ENCODE results near the gene KCNQ1.

Gene KCNQ1

GRCh38 chr11:2517386-2518064 is 72.7 kb downstream of the KCNQ1 start:
- H3K27me3 ChIP-seq (ENCODE audit: control insufficient read depth in 1 of 2, insufficient read depth in 2 of 2, low read length in 2 of 2): peaks cover 0 to 3% of the 10 kb centered on the region in 2 donors
- no peaks in the 10 kb centered on the region for H3K36me3 ChIP-seq (ENCODE audit: control insufficient read depth in 2 of 2, insufficient read depth in 2 of 2, low read length in 2 of 2)
- H3K4me3 ChIP-seq (ENCODE audit: low read length in 2 of 2): no peak overlapping the region
- no peak overlapping the region for H3K9ac ChIP-seq (ENCODE audit: low read length in 2 of 2)
- no peak overlapping the region for H3K27ac ChIP-seq (ENCODE audit: low read length)
- H3K9me3 ChIP-seq (ENCODE audit: control insufficient read depth in 2 of 2, low read length in 2 of 2): no peaks in the 10 kb centered on the region
- H3K4me1 ChIP-seq (ENCODE audit: control insufficient read depth, insufficient read depth, low read length): no peaks in the 10 kb centered on the region

- no peaks in the 10 kb centered on the region for H3K9me3 ChIP-seq (ENCODE audit: control insufficient read depth in 2 of 2, low read length in 2 of 2)
- H3K9ac ChIP-seq (ENCODE audit: low read length in 2 of 2): no peak overlapping the region
- H3K27me3 ChIP-seq (ENCODE audit: control insufficient read depth in 1 of 2, insufficient read depth in 2 of 2, low read length in 2 of 2): peaks cover 0 to 3% of the 10 kb centered on the region in 2 donors
- H3K36me3 ChIP-seq (ENCODE audit: control insufficient read depth in 2 of 2, insufficient read depth in 2 of 2, low read length in 2 of 2): no peaks in the 10 kb centered on the region
- no peaks in the 10 kb centered on the region for H3K4me1 ChIP-seq (ENCODE audit: control insufficient read depth, insufficient read depth, low read length)
- H3K4me3 ChIP-seq (ENCODE audit: low read length in 2 of 2): no peak overlapping the region
- no peak overlapping the region for H3K27ac ChIP-seq (ENCODE audit: low read length)
These were observed 73.5 kb downstream of the KCNQ1 start for GRCh38 chr11:2518111-2518982.

- Histone ChIP-seq H3K9me3 (ENCODE audit: control insufficient read depth in 2 of 2, low read length in 2 of 2) (no peaks in the 10 kb centered on the region), H3K4me1 (ENCODE audit: control insufficient read depth, insufficient read depth, low read length) (no peaks in the 10 kb centered on the region), H3K36me3 (ENCODE audit: control insufficient read depth in 2 of 2, insufficient read depth in 2 of 2, low read length in 2 of 2) (no peaks in the 10 kb centered on the region), H3K9ac (ENCODE audit: low read length in 2 of 2) (no peak overlapping the region), H3K27ac (ENCODE audit: low read length) (no peak overlapping the region), H3K27me3 (ENCODE audit: control insufficient read depth in 1 of 2, insufficient read depth in 2 of 2, low read length in 2 of 2) (peaks cover 0 to 4% of the 10 kb centered on the region in 2 donors), H3K4me3 (ENCODE audit: low read length in 2 of 2) (no peak overlapping the region)
These were observed 74.2 kb downstream of the KCNQ1 start for GRCh38 chr11:2518983-2519340.

- Histone ChIP-seq H3K4me1 (ENCODE audit: control insufficient read depth, insufficient read depth, low read length) (no peaks in the 10 kb centered on the region), H3K27ac (ENCODE audit: low read length) (no peak overlapping the region), H3K9me3 (ENCODE audit: control insufficient read depth in 2 of 2, low read length in 2 of 2) (no peaks in the 10 kb centered on the region), H3K27me3 (ENCODE audit: control insufficient read depth in 1 of 2, insufficient read depth in 2 of 2, low read length in 2 of 2) (peaks cover 0 to 5% of the 10 kb centered on the region in 2 donors), H3K9ac (ENCODE audit: low read length in 2 of 2) (no peak overlapping the region), H3K4me3 (ENCODE audit: low read length in 2 of 2) (no peak overlapping the region), H3K36me3 (ENCODE audit: control insufficient read depth in 2 of 2, insufficient read depth in 2 of 2, low read length in 2 of 2) (no peaks in the 10 kb centered on the region)
These were observed 74.7 kb downstream of the KCNQ1 start for GRCh38 chr11:2519517-2519861.

- H3K27ac ChIP-seq (ENCODE audit: low read length): no peak overlapping the region
- H3K27me3 ChIP-seq (ENCODE audit: control insufficient read depth in 1 of 2, insufficient read depth in 2 of 2, low read length in 2 of 2): peaks cover 0 to 6% of the 10 kb centered on the region in 2 donors
- no peaks in the 10 kb centered on the region for H3K4me1 ChIP-seq (ENCODE audit: control insufficient read depth, insufficient read depth, low read length)
- no peak overlapping the region for H3K9ac ChIP-seq (ENCODE audit: low read length in 2 of 2)
- no peaks in the 10 kb centered on the region for H3K36me3 ChIP-seq (ENCODE audit: control insufficient read depth in 2 of 2, insufficient read depth in 2 of 2, low read length in 2 of 2)
- no peaks in the 10 kb centered on the region for H3K9me3 ChIP-seq (ENCODE audit: control insufficient read depth in 2 of 2, low read length in 2 of 2)
- H3K4me3 ChIP-seq (ENCODE audit: low read length in 2 of 2): no peak overlapping the region
These were observed 75.3 kb downstream of the KCNQ1 start for GRCh38 chr11:2519862-2520735.

- Histone ChIP-seq H3K9me3 (ENCODE audit: control insufficient read depth in 2 of 2, low read length in 2 of 2) (no peaks in the 10 kb centered on the region), H3K4me1 (ENCODE audit: control insufficient read depth, insufficient read depth, low read length) (no peaks in the 10 kb centered on the region), H3K4me3 (ENCODE audit: low read length in 2 of 2) (no peak overlapping the region), H3K36me3 (ENCODE audit: control insufficient read depth in 2 of 2, insufficient read depth in 2 of 2, low read length in 2 of 2) (no peaks in the 10 kb centered on the region), H3K27ac (ENCODE audit: low read length) (no peak overlapping the region), H3K9ac (ENCODE audit: low read length in 2 of 2) (no peak overlapping the region), H3K27me3 (ENCODE audit: control insufficient read depth in 1 of 2, insufficient read depth in 2 of 2, low read length in 2 of 2) (peaks cover 2 to 6% of the 10 kb centered on the region in 2 donors)
These were observed 75.9 kb downstream of the KCNQ1 start for GRCh38 chr11:2520736-2521035.

GRCh38 chr11:2521081-2521732 is 76.4 kb downstream of the KCNQ1 start:
- Histone ChIP-seq H3K9me3 (ENCODE audit: control insufficient read depth in 2 of 2, low read length in 2 of 2) (no peaks in the 10 kb centered on the region), H3K4me3 (ENCODE audit: low read length in 2 of 2) (no peak overlapping the region), H3K36me3 (ENCODE audit: control insufficient read depth in 2 of 2, insufficient read depth in 2 of 2, low read length in 2 of 2) (no peaks in the 10 kb centered on the region), H3K9ac (ENCODE audit: low read length in 2 of 2) (no peak overlapping the region), H3K4me1 (ENCODE audit: control insufficient read depth, insufficient read depth, low read length) (peaks cover 2% of the 10 kb centered on the region), H3K27me3 (ENCODE audit: control insufficient read depth in 1 of 2, insufficient read depth in 2 of 2, low read length in 2 of 2) (peaks cover 2 to 6% of the 10 kb centered on the region in 2 donors), H3K27ac (ENCODE audit: low read length) (no peak overlapping the region)

GRCh38 chr11:2521733-2522630 is 77.2 kb downstream of the KCNQ1 start:
- Histone ChIP-seq H3K9ac (ENCODE audit: low read length in 2 of 2) (no peak overlapping the region), H3K36me3 (ENCODE audit: control insufficient read depth in 2 of 2, insufficient read depth in 2 of 2, low read length in 2 of 2) (no peaks in the 10 kb centered on the region), H3K4me1 (ENCODE audit: control insufficient read depth, insufficient read depth, low read length) (peaks cover 2% of the 10 kb centered on the region), H3K27me3 (ENCODE audit: control insufficient read depth in 1 of 2, insufficient read depth in 2 of 2, low read length in 2 of 2) (peaks cover 2 to 6% of the 10 kb centered on the region in 2 donors), H3K27ac (ENCODE audit: low read length) (no peak overlapping the region), H3K4me3 (ENCODE audit: low read length in 2 of 2) (no peak overlapping the region), H3K9me3 (ENCODE audit: control insufficient read depth in 2 of 2, low read length in 2 of 2) (no peaks in the 10 kb centered on the region)

GRCh38 chr11:2522631-2523255 is 77.9 kb downstream of the KCNQ1 start:
- no peak overlapping the region for H3K27ac ChIP-seq (ENCODE audit: low read length)

More at GRCh38 chr11:2522631-2523255, 77.9 kb downstream of the KCNQ1 start:
- Histone ChIP-seq H3K4me1 (ENCODE audit: control insufficient read depth, insufficient read depth, low read length) (peaks cover 2% of the 10 kb centered on the region), H3K4me3 (ENCODE audit: low read length in 2 of 2) (no peak overlapping the region), H3K9ac (ENCODE audit: low read length in 2 of 2) (no peak overlapping the region), H3K36me3 (ENCODE audit: control insufficient read depth in 2 of 2, insufficient read depth in 2 of 2, low read length in 2 of 2) (no peaks in the 10 kb centered on the region), H3K9me3 (ENCODE audit: control insufficient read depth in 2 of 2, low read length in 2 of 2) (no peaks in the 10 kb centered on the region), H3K27me3 (ENCODE audit: control insufficient read depth in 1 of 2, insufficient read depth in 2 of 2, low read length in 2 of 2) (peaks cover 2 to 3% of the 10 kb centered on the region in 2 donors)
